ENCODE measurements around the gene CEP112.

- TF ChIP-seq CTCF (IDR thresholded peaks at IDR 0.05) (no peak), EZH2 (IDR thresholded peaks at IDR 0.05) (no peak)
Observed at GRCh38 chr17:65586899-65587298, 605.0 kb downstream of the CEP112 start.

Data from neural progenitor cell (in vitro differentiated cells).